GM12878 (cell line): ENCODE data around the gene MMD. TPM values are rescaled to one million over a fixed set of nuclear protein-coding genes. Genes with fewer than 3 reads are reported as not detected.

Experiments
- ATAC-seq: fragments of 200-7000 bp; cut with Tn5 transposase; 3 replicates; pipeline ENCODE4 v1.9.1; 2020; ENCODE audit warnings: mild to moderate bottlenecking, moderate library complexity
- BruUV-seq: library from RNA; stranded (reverse); fragments of 400-500 nt; replicated peaks from 2 replicates; lab custom pipeline; 2021; lab: Mats Ljungman, UMichigan
- CTCF ChIA-PET: fragments of 300-600 bp; sonication (Branson Sonifier 250); formaldehyde crosslinking; extraction: SDS; loops from one replicate; lab custom pipeline; 2021; ENCODE audit warnings: inconsistent platforms; lab: Yijun Ruan, JAX
- POLR2A ChIA-PET: fragments of 350-600 bp; formaldehyde crosslinking; extraction: SDS; loops from one replicate; lab custom pipeline; 2021; ENCODE audit warnings: inconsistent platforms; lab: Charles Lee
- RAD21 ChIA-PET: fragments of 300-600 bp; sonication (Branson Sonifier 250); formaldehyde crosslinking; loops from one replicate; lab custom pipeline; 2023; ENCODE audit warnings: antibody characterized with exemption; ENCODE audit not compliant: unreplicated experiment; lab: Charles Lee
- SMC1A ChIA-PET: fragments of 300-600 bp; sonication (Branson Sonifier 250); formaldehyde crosslinking; loops from one replicate; lab custom pipeline; 2023; ENCODE audit not compliant: unreplicated experiment, uncharacterized antibody; lab: Charles Lee
- DNase-seq: peaks from one replicate; pipeline ENCODE4 v3.0.0-alpha.2; 2011; ENCODE audit warnings: low read depth, low spot score
- FAIRE-seq: peaks from 3 replicates; lab custom pipeline; 2011; peaks lifted over from hg19 to GRCh38; lab: Jason Lieb, UNC
- H2AFZ ChIP-seq: 2 replicates; pipeline ENCODE4 v1.6.0; 2011; ENCODE audit warnings: low read depth, low read length, control low read depth; ENCODE audit not compliant: control insufficient read depth
- H3K27ac ChIP-seq: 2 replicates; pipeline ENCODE4 v1.5.1; 2011; ENCODE audit warnings: control low read depth; ENCODE audit not compliant: control insufficient read depth, insufficient read depth
- H3K27me3 ChIP-seq, 2 experiments: replicated peaks in 1 of 2; 2 replicates each; pipeline versions ENCODE4 v1.6.0 to v1.6.1; 2011; ENCODE audit warnings: low read length in 1 of 2; ENCODE audit not compliant: control insufficient read depth in 2 of 2, insufficient read depth in 2 of 2
- H3K36me3 ChIP-seq, 2 experiments: 2 replicates each; pipeline ENCODE4 v1.5.1; 2011; ENCODE audit warnings: low read length in 1 of 2; ENCODE audit not compliant: control insufficient read depth in 2 of 2, insufficient read depth in 2 of 2
- H3K4me1 ChIP-seq: 2 replicates; pipeline ENCODE4 v1.6.1; 2011; ENCODE audit warnings: mild to moderate bottlenecking, low read length, moderate library complexity, mixed read lengths; ENCODE audit not compliant: control insufficient read depth, insufficient read depth
- H3K4me2 ChIP-seq: 2 replicates; pipeline ENCODE4 v1.6.0; 2011; ENCODE audit warnings: control low read depth; ENCODE audit not compliant: control insufficient read depth, insufficient read depth
- H3K4me3 ChIP-seq: fragments of 200-600 bp; sonication (generic); 2 replicates; pipeline ENCODE4 v1.5.1; 2016
- H3K79me2 ChIP-seq: 2 replicates; pipeline ENCODE4 v1.6.0; 2011; ENCODE audit warnings: low read length; ENCODE audit not compliant: control insufficient read depth, insufficient read depth
- H3K9ac ChIP-seq: 2 replicates; pipeline ENCODE4 v1.8.0; 2011; ENCODE audit warnings: low read length, control low read depth, mixed read lengths; ENCODE audit not compliant: control insufficient read depth, insufficient read depth
- H3K9me3 ChIP-seq: replicated peaks from 3 replicates; pipeline ENCODE4 v1.5.1; 2011; ENCODE audit warnings: mild to moderate bottlenecking, low read length; ENCODE audit not compliant: control insufficient read depth, insufficient read depth
- H4K20me1 ChIP-seq: 2 replicates; pipeline ENCODE4 v1.6.0; 2011; ENCODE audit not compliant: control insufficient read depth, insufficient read depth
- BHLHE40 ChIP-seq, 2 experiments: fragments of 450-650 bp in 1 of 2; IDR thresholded peaks; 2 replicates each; pipeline ENCODE4 v1.6.1; 2011 to 2017; ENCODE audit warnings: low read depth in 2 of 2, borderline replicate concordance in 1 of 2, improper control_type of control experiment in 1 of 2, low read length in 1 of 2, mild to moderate bottlenecking in 1 of 2
- HDAC2 ChIP-seq: fragments of 200-600 bp; sonication (generic); IDR thresholded peaks from 2 replicates; pipeline ENCODE4 v1.6.1; 2017
- IKZF2 ChIP-seq, 2 experiments: fragments of 450-650 bp; IDR thresholded peaks; 2 replicates each; pipeline ENCODE4 v1.6.1; 2017; ENCODE audit warnings: mild to moderate bottlenecking in 2 of 2, moderate library complexity in 2 of 2
- KDM1A ChIP-seq: fragments of 200-600 bp; sonication (generic); IDR thresholded peaks from 2 replicates; pipeline ENCODE4 v1.6.1; 2016; ENCODE audit warnings: borderline replicate concordance
- SMC3 ChIP-seq: IDR thresholded peaks from 2 replicates; pipeline ENCODE4 v1.6.1; 2011; ENCODE audit warnings: low read length, improper control_type of control experiment, borderline replicate concordance
- WGBS: methylation state at CpG from one replicate; pipeline ENCODE4 v1.1.6; 2016; ENCODE audit warnings: low lambda C conversion rate; ENCODE audit not compliant: insufficient replicate concordance, insufficient coverage; ENCODE audit errors: missing lambda C conversion rate; 5-methylcytosine and 5-hydroxymethylcytosine counted together
- in situ Hi-C: fragments of 300-500 bp; cut with MboI; formaldehyde crosslinking; loops from 9 replicates; pipeline ENCODE4 v1.14.3; 2018; ENCODE audit warnings: mixed read lengths
- intact Hi-C: fragments of 100-400 bp; cut with micrococcal nuclease; formaldehyde crosslinking; loops from one replicate; pipeline ENCODE4 v1.14.2; 2022; ENCODE audit not compliant: unreplicated experiment
- polyA plus RNA-seq, 11 experiments: library from polyadenylated mRNA; depleted of rRNA in 4 of 11; unstranded in 6 of 11; stranded (reverse) in 5 of 11; fragments of >200 nt; fragmentation: Nextera tagmentation in 4 of 11; fragmentation: Illumina TruSeq in 1 of 11; extraction: Ambion mirVana in 4 of 11; extraction: Trizol in 1 of 11; gene quantifications; 1 replicate in 1 of 11; 2 replicates in 10 of 11; pipeline versions ENCODE4 v1.2.1 to v1.2.3, GENCODE V29; 2011 to 2016; ENCODE audit warnings: inconsistent platforms in 2 of 11, missing spikeins in 2 of 11, low read depth in 1 of 11
- total RNA-seq, 4 experiments: library from RNA; depleted of rRNA in 3 of 4; stranded (reverse); fragments of >200 nt in 3 of 4; fragmentation: Illumina TruSeq in 1 of 4; extraction: Trizol in 1 of 4; gene quantifications; 2 replicates each; pipeline versions ENCODE4 v1.2.1 to v1.2.3, GENCODE V29; 2013 to 2021
- TF ChIP-seq, protein P1 (sequence below): fragments of 450-650 bp; IDR thresholded peaks from 2 replicates; pipeline ENCODE4 v1.6.1; 2016; ENCODE audit warnings: mild to moderate bottlenecking
- TF ChIP-seq, protein P2 (sequence below): fragments of 450-650 bp; formaldehyde crosslinking; IDR thresholded peaks from 2 replicates; pipeline ENCODE4 v1.5.0; 2022; ENCODE audit warnings: mild to moderate bottlenecking, missing genetic modification characterization
- TF ChIP-seq, protein P3 (sequence below): IDR thresholded peaks from 2 replicates; pipeline ENCODE4 v1.6.1; 2011; ENCODE audit warnings: borderline replicate concordance, low read depth, mild to moderate bottlenecking, moderate library complexity, low read length; ENCODE audit not compliant: insufficient read depth, poor library complexity, severe bottlenecking
- TF ChIP-seq, protein P4 (sequence below): IDR thresholded peaks from 2 replicates; pipeline ENCODE4 v1.6.1; 2012; ENCODE audit warnings: improper control_type of control experiment, low read depth, low read length; ENCODE audit not compliant: insufficient replicate concordance

MMD gene
- total and polyA plus RNA-seq, 10 of the 15 experiments (the other 5 are each of a cell fraction or from before 2014, with no cell fraction given) = 8.0 to 46.7 (median 22.3) TPM

DNA sequence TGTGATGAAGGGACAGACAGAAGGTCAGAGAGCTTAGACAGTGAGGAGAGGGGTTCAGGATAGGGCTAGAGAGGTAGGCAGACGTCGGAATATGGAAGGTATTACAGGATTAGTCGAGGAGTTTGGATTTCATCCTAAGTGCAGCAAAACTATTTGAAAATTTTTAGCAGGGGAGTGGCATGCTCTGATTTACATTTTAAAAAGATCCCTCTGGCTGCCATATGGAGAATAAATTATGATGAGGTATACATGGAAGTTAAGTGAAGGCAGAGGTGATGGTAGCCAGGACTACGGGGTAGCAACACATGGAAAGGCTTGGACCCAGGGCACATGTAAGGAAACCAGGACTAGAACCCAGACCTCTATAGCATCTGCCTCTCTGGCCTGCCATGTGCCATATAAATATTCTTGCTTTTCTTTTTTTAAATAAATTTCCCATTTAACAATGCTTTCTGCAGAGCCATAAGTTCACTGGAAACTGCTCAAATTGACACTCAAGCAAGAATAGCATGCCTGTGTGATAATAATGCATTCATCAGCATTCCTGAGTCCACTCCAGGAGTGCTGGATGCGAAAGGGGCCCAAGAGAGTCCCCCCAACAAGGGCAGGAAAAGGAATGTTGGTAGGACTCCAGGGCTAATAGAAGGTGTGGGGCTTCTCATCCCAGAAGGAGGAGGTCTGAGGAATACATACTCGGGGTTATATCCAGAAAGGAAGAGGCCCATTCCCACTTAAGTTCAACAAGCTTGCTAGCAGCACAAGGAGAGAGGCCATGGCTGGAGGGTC, 78.6 kb downstream of the MMD start:
- SMC1A ChIA-PET = no interaction called here
- in situ Hi-C loops = no loop called here
- intact Hi-C loops = no loop called here
- Histone ChIP-seq H4K20me1 (no peaks in the 10 kb centered on the region), H3K27me3 (peaks cover 0 to 3% of the 10 kb centered on the region in 2 experiments; a peak in 1 of 4 replicates), H3K4me2 (no peak overlapping the region), H2AFZ (no peak overlapping the region), H3K79me2 (no peaks in the 10 kb centered on the region), H3K36me3 (no peaks in the 10 kb centered on the region), H3K4me1 (no peaks in the 10 kb centered on the region), H3K9me3 (peaks cover 2% of the 10 kb centered on the region; the same call in 2 of the 3 replicates), H3K27ac (no peak overlapping the region), H3K9ac (no peak overlapping the region), H3K4me3 (no peak overlapping the region)
- ATAC-seq = no peak
- DNase-seq = no peak
- RAD21 ChIA-PET = no interaction called here
- BruUV-seq = no TSS peak
- WGBS = 38% methylated on average over 6 of the region's 6 CpGs
- CTCF ChIA-PET = no interaction called here
- no peak for FAIRE-seq
- POLR2A ChIA-PET = no interaction called here
- TF ChIP-seq HDAC2 (no peak), KDM1A (no peak), SMC3 (no peak), BHLHE40 (IDR thresholded peaks at IDR 0.05; ENCODE audit: borderline replicate concordance in 1 of 2, low read depth in 2 of 2, low read length in 1 of 2) (no peak), IKZF2 (IDR thresholded peaks at IDR 0.05) (no peak)
- TF ChIP-seq, protein P1, sequence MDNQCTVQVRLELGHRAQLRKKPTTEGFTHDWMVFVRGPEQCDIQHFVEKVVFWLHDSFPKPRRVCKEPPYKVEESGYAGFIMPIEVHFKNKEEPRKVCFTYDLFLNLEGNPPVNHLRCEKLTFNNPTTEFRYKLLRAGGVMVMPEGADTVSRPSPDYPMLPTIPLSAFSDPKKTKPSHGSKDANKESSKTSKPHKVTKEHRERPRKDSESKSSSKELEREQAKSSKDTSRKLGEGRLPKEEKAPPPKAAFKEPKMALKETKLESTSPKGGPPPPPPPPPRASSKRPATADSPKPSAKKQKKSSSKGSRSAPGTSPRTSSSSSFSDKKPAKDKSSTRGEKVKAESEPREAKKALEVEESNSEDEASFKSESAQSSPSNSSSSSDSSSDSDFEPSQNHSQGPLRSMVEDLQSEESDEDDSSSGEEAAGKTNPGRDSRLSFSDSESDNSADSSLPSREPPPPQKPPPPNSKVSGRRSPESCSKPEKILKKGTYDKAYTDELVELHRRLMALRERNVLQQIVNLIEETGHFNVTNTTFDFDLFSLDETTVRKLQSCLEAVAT = no peak
- TF ChIP-seq, protein P2, sequence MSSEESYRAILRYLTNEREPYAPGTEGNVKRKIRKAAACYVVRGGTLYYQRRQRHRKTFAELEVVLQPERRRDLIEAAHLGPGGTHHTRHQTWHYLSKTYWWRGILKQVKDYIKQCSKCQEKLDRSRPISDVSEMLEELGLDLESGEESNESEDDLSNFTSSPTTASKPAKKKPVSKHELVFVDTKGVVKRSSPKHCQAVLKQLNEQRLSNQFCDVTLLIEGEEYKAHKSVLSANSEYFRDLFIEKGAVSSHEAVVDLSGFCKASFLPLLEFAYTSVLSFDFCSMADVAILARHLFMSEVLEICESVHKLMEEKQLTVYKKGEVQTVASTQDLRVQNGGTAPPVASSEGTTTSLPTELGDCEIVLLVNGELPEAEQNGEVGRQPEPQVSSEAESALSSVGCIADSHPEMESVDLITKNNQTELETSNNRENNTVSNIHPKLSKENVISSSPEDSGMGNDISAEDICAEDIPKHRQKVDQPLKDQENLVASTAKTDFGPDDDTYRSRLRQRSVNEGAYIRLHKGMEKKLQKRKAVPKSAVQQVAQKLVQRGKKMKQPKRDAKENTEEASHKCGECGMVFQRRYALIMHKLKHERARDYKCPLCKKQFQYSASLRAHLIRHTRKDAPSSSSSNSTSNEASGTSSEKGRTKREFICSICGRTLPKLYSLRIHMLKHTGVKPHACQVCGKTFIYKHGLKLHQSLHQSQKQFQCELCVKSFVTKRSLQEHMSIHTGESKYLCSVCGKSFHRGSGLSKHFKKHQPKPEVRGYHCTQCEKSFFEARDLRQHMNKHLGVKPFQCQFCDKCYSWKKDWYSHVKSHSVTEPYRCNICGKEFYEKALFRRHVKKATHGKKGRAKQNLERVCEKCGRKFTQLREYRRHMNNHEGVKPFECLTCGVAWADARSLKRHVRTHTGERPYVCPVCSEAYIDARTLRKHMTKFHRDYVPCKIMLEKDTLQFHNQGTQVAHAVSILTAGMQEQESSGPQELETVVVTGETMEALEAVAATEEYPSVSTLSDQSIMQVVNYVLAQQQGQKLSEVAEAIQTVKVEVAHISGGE (CRISPR knock-in tag) = no peak
- TF ChIP-seq, protein P3, sequence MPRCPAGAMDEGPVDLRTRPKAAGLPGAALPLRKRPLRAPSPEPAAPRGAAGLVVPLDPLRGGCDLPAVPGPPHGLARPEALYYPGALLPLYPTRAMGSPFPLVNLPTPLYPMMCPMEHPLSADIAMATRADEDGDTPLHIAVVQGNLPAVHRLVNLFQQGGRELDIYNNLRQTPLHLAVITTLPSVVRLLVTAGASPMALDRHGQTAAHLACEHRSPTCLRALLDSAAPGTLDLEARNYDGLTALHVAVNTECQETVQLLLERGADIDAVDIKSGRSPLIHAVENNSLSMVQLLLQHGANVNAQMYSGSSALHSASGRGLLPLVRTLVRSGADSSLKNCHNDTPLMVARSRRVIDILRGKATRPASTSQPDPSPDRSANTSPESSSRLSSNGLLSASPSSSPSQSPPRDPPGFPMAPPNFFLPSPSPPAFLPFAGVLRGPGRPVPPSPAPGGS = no peak
- TF ChIP-seq, protein P4, sequence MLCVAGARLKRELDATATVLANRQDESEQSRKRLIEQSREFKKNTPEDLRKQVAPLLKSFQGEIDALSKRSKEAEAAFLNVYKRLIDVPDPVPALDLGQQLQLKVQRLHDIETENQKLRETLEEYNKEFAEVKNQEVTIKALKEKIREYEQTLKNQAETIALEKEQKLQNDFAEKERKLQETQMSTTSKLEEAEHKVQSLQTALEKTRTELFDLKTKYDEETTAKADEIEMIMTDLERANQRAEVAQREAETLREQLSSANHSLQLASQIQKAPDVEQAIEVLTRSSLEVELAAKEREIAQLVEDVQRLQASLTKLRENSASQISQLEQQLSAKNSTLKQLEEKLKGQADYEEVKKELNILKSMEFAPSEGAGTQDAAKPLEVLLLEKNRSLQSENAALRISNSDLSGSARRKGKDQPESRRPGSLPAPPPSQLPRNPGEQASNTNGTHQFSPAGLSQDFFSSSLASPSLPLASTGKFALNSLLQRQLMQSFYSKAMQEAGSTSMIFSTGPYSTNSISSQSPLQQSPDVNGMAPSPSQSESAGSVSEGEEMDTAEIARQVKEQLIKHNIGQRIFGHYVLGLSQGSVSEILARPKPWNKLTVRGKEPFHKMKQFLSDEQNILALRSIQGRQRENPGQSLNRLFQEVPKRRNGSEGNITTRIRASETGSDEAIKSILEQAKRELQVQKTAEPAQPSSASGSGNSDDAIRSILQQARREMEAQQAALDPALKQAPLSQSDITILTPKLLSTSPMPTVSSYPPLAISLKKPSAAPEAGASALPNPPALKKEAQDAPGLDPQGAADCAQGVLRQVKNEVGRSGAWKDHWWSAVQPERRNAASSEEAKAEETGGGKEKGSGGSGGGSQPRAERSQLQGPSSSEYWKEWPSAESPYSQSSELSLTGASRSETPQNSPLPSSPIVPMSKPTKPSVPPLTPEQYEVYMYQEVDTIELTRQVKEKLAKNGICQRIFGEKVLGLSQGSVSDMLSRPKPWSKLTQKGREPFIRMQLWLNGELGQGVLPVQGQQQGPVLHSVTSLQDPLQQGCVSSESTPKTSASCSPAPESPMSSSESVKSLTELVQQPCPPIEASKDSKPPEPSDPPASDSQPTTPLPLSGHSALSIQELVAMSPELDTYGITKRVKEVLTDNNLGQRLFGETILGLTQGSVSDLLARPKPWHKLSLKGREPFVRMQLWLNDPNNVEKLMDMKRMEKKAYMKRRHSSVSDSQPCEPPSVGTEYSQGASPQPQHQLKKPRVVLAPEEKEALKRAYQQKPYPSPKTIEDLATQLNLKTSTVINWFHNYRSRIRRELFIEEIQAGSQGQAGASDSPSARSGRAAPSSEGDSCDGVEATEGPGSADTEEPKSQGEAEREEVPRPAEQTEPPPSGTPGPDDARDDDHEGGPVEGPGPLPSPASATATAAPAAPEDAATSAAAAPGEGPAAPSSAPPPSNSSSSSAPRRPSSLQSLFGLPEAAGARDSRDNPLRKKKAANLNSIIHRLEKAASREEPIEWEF = no peak
